GM19463 (cell line): ENCODE measurements around the gene AMBP.

Experiments
- ATAC-seq: cut with Tn5 transposase; IDR thresholded peaks from one replicate; pipeline ENCODE4 v1.9.1; 2021; ENCODE audit warnings: mild to moderate bottlenecking, moderate library complexity; ENCODE audit not compliant: unreplicated experiment

Gene AMBP

GRCh38 chr9:114012126-114012525 is 66.0 kb downstream of the AMBP start:
- no peak for ATAC-seq

- ATAC-seq, result no peak
Measured at GRCh38 chr9:114011313-114011712, 66.8 kb downstream of the AMBP start.
